Neuronal stem cell (in vitro differentiated cells): ENCODE results near the gene TCF4.
A peak's percentile ranks its signal among the peaks of the same experiment; 100 is the strongest.

Experiments used
- DNase-seq: peaks from one replicate; pipeline ENCODE4 v3.0.0-alpha.2; 2013; ENCODE audit warnings: low spot score
- H2AFZ ChIP-seq: one replicate; pipeline ENCODE4 v1.6.1; 2013; ENCODE audit warnings: mild to moderate bottlenecking, low read length, inconsistent platforms
- H2AK5ac ChIP-seq: 2 replicates; pipeline ENCODE4 v1.6.1; 2013; ENCODE audit warnings: low read depth, mild to moderate bottlenecking, inconsistent platforms, low read length, moderate library complexity, mixed read lengths
- H2BK120ac ChIP-seq: 2 replicates; pipeline ENCODE4 v1.6.1; 2013; ENCODE audit warnings: low read depth, mild to moderate bottlenecking, inconsistent platforms, low read length, moderate library complexity, mixed read lengths
- H2BK12ac ChIP-seq: one replicate; pipeline ENCODE4 v1.6.1; 2013; ENCODE audit warnings: low read length, inconsistent platforms
- H2BK15ac ChIP-seq: 2 replicates; pipeline ENCODE4 v1.6.1; 2013; ENCODE audit warnings: mild to moderate bottlenecking, low read length, inconsistent platforms, mixed read lengths
- H2BK5ac ChIP-seq: one replicate; pipeline ENCODE4 v1.6.1; 2013; ENCODE audit warnings: inconsistent platforms, mild to moderate bottlenecking, low read length, moderate library complexity
- H3K14ac ChIP-seq: one replicate; pipeline ENCODE4 v1.6.1; 2013; ENCODE audit warnings: low read length, inconsistent platforms
- H3K18ac ChIP-seq: 2 replicates; pipeline ENCODE4 v1.6.1; 2013; ENCODE audit warnings: low read length, inconsistent platforms
- H3K23ac ChIP-seq: 2 replicates; pipeline ENCODE4 v1.6.1; 2013; ENCODE audit warnings: low read depth, mild to moderate bottlenecking, mixed read lengths, low read length, inconsistent platforms; ENCODE audit not compliant: poor library complexity
- H3K27ac ChIP-seq: replicated peaks from 3 replicates; pipeline ENCODE4 v1.5.1; 2013; ENCODE audit warnings: low read length, inconsistent platforms
- H3K27me3 ChIP-seq, 3 experiments: 2 replicates each; pipeline ENCODE4 v1.6.1; 2013; ENCODE audit warnings: low read length in 3 of 3, mild to moderate bottlenecking in 2 of 3, inconsistent platforms in 1 of 3, low read depth in 1 of 3, mixed read lengths in 1 of 3, moderate library complexity in 1 of 3; ENCODE audit not compliant: control insufficient read depth in 3 of 3, insufficient read depth in 3 of 3
- H3K36me3 ChIP-seq, 2 donors: replicated peaks in 1 of 2; 2 replicates each; pipeline ENCODE4 v1.6.1; 2013; ENCODE audit warnings: low read length in 2 of 2; ENCODE audit not compliant: control insufficient read depth in 2 of 2, insufficient read depth in 2 of 2
- H3K4ac ChIP-seq: 2 replicates; pipeline ENCODE4 v1.6.1; 2013; ENCODE audit warnings: inconsistent platforms, mild to moderate bottlenecking, low read length, moderate library complexity
- H3K4me1 ChIP-seq, 2 donors: 1 replicate in 1 of 2; 2 replicates in 1 of 2; pipeline ENCODE4 v1.6.1; 2013; ENCODE audit warnings: low read length in 2 of 2, low read depth in 1 of 2; ENCODE audit not compliant: control insufficient read depth in 2 of 2, insufficient read depth in 1 of 2
- H3K4me2 ChIP-seq: one replicate; pipeline ENCODE4 v1.6.1; 2013; ENCODE audit warnings: mild to moderate bottlenecking, low read length, inconsistent platforms; ENCODE audit not compliant: insufficient read depth, poor library complexity, severe bottlenecking
- H3K4me3 ChIP-seq, 2 donors: 2 replicates each; pipeline ENCODE4 v1.5.1; 2013; ENCODE audit warnings: low read length in 2 of 2, mild to moderate bottlenecking in 2 of 2, inconsistent platforms in 1 of 2, moderate library complexity in 1 of 2
- H3K79me1 ChIP-seq: one replicate; pipeline ENCODE4 v1.6.1; 2013; ENCODE audit warnings: low read depth, mild to moderate bottlenecking, inconsistent platforms, low read length, moderate library complexity
- H3K9ac ChIP-seq: one replicate; pipeline ENCODE4 v1.6.1; 2013; ENCODE audit warnings: mild to moderate bottlenecking, low read depth, low read length, inconsistent platforms; ENCODE audit not compliant: poor library complexity
- H3K9me3 ChIP-seq, 2 donors: replicated peaks in 1 of 2; 2 replicates each; pipeline versions ENCODE3 to v1.6.1; 2013; ENCODE audit warnings: low read length in 2 of 2, mild to moderate bottlenecking in 2 of 2, inconsistent platforms in 1 of 2, low read depth in 1 of 2, mixed read lengths in 1 of 2, moderate library complexity in 1 of 2; ENCODE audit not compliant: control insufficient read depth in 2 of 2, insufficient read depth in 1 of 2
- H4K8ac ChIP-seq: one replicate; pipeline ENCODE4 v1.6.1; 2013; ENCODE audit warnings: low read depth, mild to moderate bottlenecking, inconsistent platforms, low read length, moderate library complexity
- H4K91ac ChIP-seq: one replicate; pipeline ENCODE4 v1.6.1; 2013; ENCODE audit warnings: low read length, low read depth, mild to moderate bottlenecking, inconsistent platforms; ENCODE audit not compliant: poor library complexity
- WGBS, 2 donors: extraction: QIAGEN DNeasy Blood & Tissue Kit; methylation state at CpG; one replicate each; pipeline ENCODE4 v1.1.7; 2013; ENCODE audit warnings: missing lambda C conversion rate in 2 of 2, mixed read lengths in 1 of 2; ENCODE audit not compliant: insufficient read length in 2 of 2, insufficient replicate concordance in 1 of 2; ENCODE audit errors: extremely low coverage in 2 of 2; 5-methylcytosine and 5-hydroxymethylcytosine counted together

The TCF4 gene

DNA sequence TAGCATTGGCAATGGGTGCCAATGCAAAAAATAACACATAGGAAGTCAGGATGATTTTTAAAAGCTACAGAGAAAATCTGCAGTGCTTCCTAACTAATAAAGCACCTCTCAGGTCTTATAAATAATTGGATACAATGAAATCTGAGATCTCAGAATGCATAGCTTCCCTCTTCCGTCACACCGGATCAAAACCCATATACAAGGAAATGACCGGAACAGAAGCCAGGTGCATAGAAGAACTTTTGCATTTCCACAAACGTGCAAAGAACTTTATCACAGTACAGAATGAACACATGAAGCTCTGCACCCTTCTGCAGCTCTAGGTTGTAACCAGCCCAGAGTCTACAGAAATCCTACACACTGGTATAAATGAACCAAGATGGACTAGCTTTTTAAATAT lies 145.4 kb downstream of the TCF4 start:
- H3K27me3 ChIP-seq = no peaks in the 10 kb centered on the region
- peaks cover 3 to 15% of the 10 kb centered on the region in 2 donors for H3K4me1 ChIP-seq
- H3K4me2 ChIP-seq = no peak overlapping the region
- H3K9ac ChIP-seq = no peak overlapping the region
- H3K14ac ChIP-seq = no peak overlapping the region
- no peak overlapping the region for H2AFZ ChIP-seq
- H3K18ac ChIP-seq = no peak overlapping the region
- no peak overlapping the region for H2BK12ac ChIP-seq
- H3K36me3 ChIP-seq = peaks cover 0 to 6% of the 10 kb centered on the region in 2 donors
- no peak overlapping the region for H2BK120ac ChIP-seq
- no peak overlapping the region for H2AK5ac ChIP-seq
- H3K27ac ChIP-seq = no peak overlapping the region
- H3K9me3 ChIP-seq = peaks cover 0 to 24% of the 10 kb centered on the region in 2 donors
- H2BK5ac ChIP-seq = no peak overlapping the region
- no peak overlapping the region for H4K8ac ChIP-seq
- H3K4me3 ChIP-seq = no peak overlapping the region
- H4K91ac ChIP-seq = no peak overlapping the region
- no peaks in the 10 kb centered on the region for H3K79me1 ChIP-seq
- DNase-seq = no peak
- no peak overlapping the region for H2BK15ac ChIP-seq
- H3K23ac ChIP-seq = no peak overlapping the region
- no peak overlapping the region for H3K4ac ChIP-seq
- WGBS, 2 donors = no CpG with 5 or more reads among the region's 4 CpGs

DNA sequence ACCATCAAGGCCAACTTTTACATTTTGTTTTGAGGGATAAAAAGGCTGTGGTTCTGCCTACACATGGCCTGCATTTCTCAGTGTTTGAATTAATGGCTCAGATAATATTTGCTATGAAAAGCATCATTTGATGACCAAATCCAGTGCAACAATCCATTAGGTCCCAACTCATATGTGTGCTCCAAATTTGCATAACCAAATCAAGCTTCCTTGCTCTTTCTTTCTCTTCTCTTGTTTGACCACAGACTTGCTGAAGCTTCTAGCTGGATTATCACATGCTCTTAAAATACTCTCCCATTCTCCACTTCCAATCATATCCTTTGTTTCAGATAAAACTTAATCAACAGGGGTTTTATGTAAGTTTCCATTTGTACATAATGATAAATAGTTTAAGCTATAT lies 147.0 kb downstream of the TCF4 start:
- Histone ChIP-seq H4K8ac (no peak overlapping the region), H4K91ac (no peak overlapping the region), H2AFZ (no peak overlapping the region), H3K27ac (no peak overlapping the region), H2AK5ac (no peak overlapping the region), H3K4ac (no peak overlapping the region), H3K4me1 (peaks cover 3 to 15% of the 10 kb centered on the region in 2 donors), H2BK5ac (no peak overlapping the region), H3K4me3 (no peak overlapping the region), H3K36me3 (peaks cover 0 to 6% of the 10 kb centered on the region in 2 donors), H3K79me1 (no peaks in the 10 kb centered on the region), H3K27me3 (no peaks in the 10 kb centered on the region), H2BK12ac (no peak overlapping the region), H2BK15ac (no peak overlapping the region), H3K9me3 (peaks cover 0 to 17% of the 10 kb centered on the region in 2 donors), H3K18ac (no peak overlapping the region), H3K14ac (no peak overlapping the region), H3K4me2 (no peak overlapping the region), H3K23ac (no peak overlapping the region), H2BK120ac (no peak overlapping the region), H3K9ac (no peak overlapping the region)
- no peak for DNase-seq

DNA sequence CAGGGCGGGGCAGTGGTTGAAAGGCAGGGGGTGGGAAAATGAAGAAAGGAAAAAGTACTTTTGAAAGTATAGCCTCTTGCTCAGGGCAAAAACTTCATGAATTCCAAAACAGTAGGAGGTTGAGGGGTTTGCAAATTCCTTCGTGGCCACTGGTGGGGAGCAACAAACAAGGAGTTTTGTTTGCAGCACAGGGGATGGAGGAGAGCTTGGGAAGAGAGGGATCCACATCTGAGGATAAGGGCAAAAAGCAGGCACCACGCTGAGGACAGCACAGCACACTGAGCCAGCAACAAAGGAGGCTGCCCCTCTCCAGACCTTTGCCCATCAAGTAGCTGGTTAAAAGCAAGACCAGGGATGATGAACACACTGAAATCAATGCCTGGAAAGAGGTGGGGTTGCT lies 148.9 kb downstream of the TCF4 start:
- no peak for DNase-seq
- H2AK5ac ChIP-seq = no peak overlapping the region
- H2BK15ac ChIP-seq = no peak overlapping the region
- no peak overlapping the region for H3K4me2 ChIP-seq
- no peak overlapping the region for H3K14ac ChIP-seq
- H3K27me3 ChIP-seq = no peaks in the 10 kb centered on the region
- peak overlapping the region; percentile 37 for H3K27ac ChIP-seq
- no peak overlapping the region for H3K18ac ChIP-seq
- H2BK12ac ChIP-seq = no peak overlapping the region
- H3K9ac ChIP-seq = no peak overlapping the region
- no peak overlapping the region for H3K4me3 ChIP-seq
- no peak overlapping the region for H3K4ac ChIP-seq
- no peak overlapping the region for H4K91ac ChIP-seq
- no peak overlapping the region for H2BK5ac ChIP-seq
- no peak overlapping the region for H2AFZ ChIP-seq
- H3K79me1 ChIP-seq = peaks cover 2% of the 10 kb centered on the region
- no CpG with 5 or more reads among the region's 3 CpGs for WGBS, 2 donors
- H4K8ac ChIP-seq = no peak overlapping the region
- no peaks in the 10 kb centered on the region for H3K36me3 ChIP-seq
- peaks cover 0 to 10% of the 10 kb centered on the region in 2 donors for H3K9me3 ChIP-seq
- H3K23ac ChIP-seq = no peak overlapping the region
- H2BK120ac ChIP-seq = no peak overlapping the region
- H3K4me1 ChIP-seq = peaks cover 3 to 15% of the 10 kb centered on the region in 2 donors

- no peak for DNase-seq
- no peak overlapping the region for H3K4me2 ChIP-seq
- peaks cover 3 to 17% of the 10 kb centered on the region in 2 donors for H3K4me1 ChIP-seq
- H2BK15ac ChIP-seq = no peak overlapping the region
- no peak overlapping the region for H3K4ac ChIP-seq
- H2AFZ ChIP-seq = no peak overlapping the region
- no peak overlapping the region for H2AK5ac ChIP-seq
- H3K4me3 ChIP-seq = no peak overlapping the region
- no peak overlapping the region for H2BK120ac ChIP-seq
- H4K8ac ChIP-seq = no peak overlapping the region
- H2BK5ac ChIP-seq = no peak overlapping the region
- peaks cover 0 to 10% of the 10 kb centered on the region in 2 donors for H3K9me3 ChIP-seq
- H3K36me3 ChIP-seq = no peaks in the 10 kb centered on the region
- peaks cover 2% of the 10 kb centered on the region for H3K79me1 ChIP-seq
- no peak overlapping the region for H4K91ac ChIP-seq
- H3K23ac ChIP-seq = no peak overlapping the region
- H3K14ac ChIP-seq = no peak overlapping the region
- H2BK12ac ChIP-seq = no peak overlapping the region
- H3K27me3 ChIP-seq = no peaks in the 10 kb centered on the region
- no peak overlapping the region for H3K27ac ChIP-seq
- no peak overlapping the region for H3K9ac ChIP-seq
- H3K18ac ChIP-seq = no peak overlapping the region
- no CpG with 5 or more reads among the region's 1 CpG for WGBS, 2 donors
These were observed 152.4 kb downstream of the TCF4 start for GRCh38 chr18:55435592-55435991.
